HepG2 (cell line): Measurements from ENCODE around the gene DOHH. TPM values are rescaled to one million over a fixed set of nuclear protein-coding genes. Genes with fewer than 3 reads are reported as not detected.

Experiments
- AHR ChIP-seq: IDR thresholded peaks from 2 replicates; pipeline ENCODE4 v1.6.1; 2018; ENCODE audit warnings: missing genetic modification reagents, missing compliant biosample characterization
- BRD4 ChIP-seq: sonication (generic); formaldehyde crosslinking; IDR thresholded peaks from 2 replicates; pipeline ENCODE4 v1.4.0; 2020; ENCODE audit warnings: missing genetic modification reagents
- ELF1 ChIP-seq: sonication (generic); formaldehyde crosslinking; IDR thresholded peaks from 2 replicates; pipeline ENCODE4 v1.4.0; 2020; ENCODE audit warnings: missing genetic modification reagents
- FLYWCH1 ChIP-seq: sonication (generic); formaldehyde crosslinking; IDR thresholded peaks from 2 replicates; pipeline ENCODE4 v1.8.1; 2023; ENCODE audit warnings: mild to moderate bottlenecking, missing genetic modification reagents
- GATA4 ChIP-seq: sonication (generic); IDR thresholded peaks from 2 replicates; pipeline ENCODE4 v1.6.1; 2016; ENCODE audit warnings: antibody characterized with exemption, low read depth, borderline replicate concordance
- GTF2F1 ChIP-seq: fragments of 150-350 bp; IDR thresholded peaks from 2 replicates; pipeline ENCODE4 v1.6.1; 2014; ENCODE audit warnings: low read length
- ISX ChIP-seq: sonication (generic); formaldehyde crosslinking; conservative IDR thresholded peaks from 2 replicates; pipeline ENCODE4 v1.5.0; 2020; ENCODE audit warnings: missing genetic modification reagents
- MXD4 ChIP-seq: IDR thresholded peaks from 2 replicates; pipeline ENCODE4 v1.6.1; 2016; ENCODE audit warnings: mild to moderate bottlenecking, missing biosample characterization, missing genetic modification reagents
- NFE2 ChIP-seq: sonication (generic); formaldehyde crosslinking; IDR thresholded peaks from 2 replicates; pipeline ENCODE4 v1.4.0; 2020; ENCODE audit warnings: missing genetic modification reagents
- PHB2 ChIP-seq: fragments of 450-650 bp; IDR thresholded peaks from 2 replicates; pipeline ENCODE4 v1.6.1; 2018; ENCODE audit not compliant: partially characterized antibody
- PITX1 ChIP-seq: sonication (generic); formaldehyde crosslinking; IDR thresholded peaks from 2 replicates; pipeline ENCODE4 v1.5.1; 2020; ENCODE audit warnings: mild to moderate bottlenecking, missing genetic modification reagents
- TEAD2 ChIP-seq: sonication (generic); formaldehyde crosslinking; IDR thresholded peaks from 2 replicates; pipeline ENCODE4 v1.9.0; 2021; ENCODE audit warnings: missing genetic modification reagents
- ZFP41 ChIP-seq: sonication (generic); formaldehyde crosslinking; IDR thresholded peaks from 2 replicates; pipeline ENCODE4 v1.4.0; 2020; ENCODE audit warnings: mild to moderate bottlenecking, missing genetic modification reagents, borderline replicate concordance
- ZSCAN30 ChIP-seq: sonication (generic); formaldehyde crosslinking; IDR thresholded peaks from 2 replicates; pipeline ENCODE4 v1.5.0; 2020; ENCODE audit warnings: mild to moderate bottlenecking, missing genetic modification reagents
- ZSCAN9 ChIP-seq: IDR thresholded peaks from 2 replicates; pipeline ENCODE4 v1.6.1; 2016; ENCODE audit warnings: borderline replicate concordance
- polyA plus RNA-seq, 8 experiments: library from polyadenylated mRNA; depleted of rRNA in 3 of 8; stranded (reverse) in 7 of 8; unstranded in 1 of 8; fragments of >200 nt; fragmentation: Illumina TruSeq in 4 of 8; extraction: Trizol in 4 of 8; gene quantifications; 2 replicates each; pipeline versions ENCODE4 v1.2.1 to v1.2.3, GENCODE V29; 2011 to 2016; ENCODE audit warnings: low read depth in 4 of 8, missing spikeins in 1 of 8, mixed read lengths in 1 of 8; ENCODE audit not compliant: insufficient read depth in 1 of 8
- total RNA-seq, 5 experiments: library from RNA; depleted of rRNA; stranded (reverse); fragments of >200 nt; fragmentation: Illumina TruSeq; extraction: Trizol; gene quantifications; 2 replicates each; pipeline ENCODE4 v1.2.3, GENCODE V29; 2016; ENCODE audit warnings: low read depth in 1 of 5
- TF ChIP-seq, protein P1 (sequence below): fragments of 450-650 bp; IDR thresholded peaks from 2 replicates; pipeline ENCODE4 v1.6.1; 2017; ENCODE audit warnings: mild to moderate bottlenecking
- TF ChIP-seq, protein P2 (sequence below): sonication (generic); formaldehyde crosslinking; IDR thresholded peaks from 2 replicates; pipeline ENCODE4 v1.4.0; 2020; ENCODE audit warnings: mild to moderate bottlenecking, missing genetic modification reagents
- TF ChIP-seq, protein P3 (sequence below): sonication (generic); formaldehyde crosslinking; IDR thresholded peaks from 2 replicates; pipeline ENCODE4 v1.5.0; 2020; ENCODE audit warnings: missing genetic modification reagents
- TF ChIP-seq, protein P4 (sequence below): sonication (generic); formaldehyde crosslinking; IDR thresholded peaks from 2 replicates; pipeline ENCODE4 v1.4.0; 2020; ENCODE audit warnings: missing genetic modification reagents, mild to moderate bottlenecking, borderline replicate concordance
- TF ChIP-seq, protein P5 (sequence below): IDR thresholded peaks from 2 replicates; pipeline ENCODE4 v1.6.1; 2018; ENCODE audit warnings: missing genetic modification reagents
- TF ChIP-seq, protein P6 (sequence below): sonication (generic); formaldehyde crosslinking; IDR thresholded peaks from 2 replicates; pipeline ENCODE4 v1.5.0; 2020; ENCODE audit warnings: missing genetic modification reagents

The DOHH gene
- total and polyA plus RNA-seq, 2 of the 13 experiments (the other 11 are each of a cell fraction or from before 2014, with no cell fraction given): 3.5 to 13.7 TPM

DNA sequence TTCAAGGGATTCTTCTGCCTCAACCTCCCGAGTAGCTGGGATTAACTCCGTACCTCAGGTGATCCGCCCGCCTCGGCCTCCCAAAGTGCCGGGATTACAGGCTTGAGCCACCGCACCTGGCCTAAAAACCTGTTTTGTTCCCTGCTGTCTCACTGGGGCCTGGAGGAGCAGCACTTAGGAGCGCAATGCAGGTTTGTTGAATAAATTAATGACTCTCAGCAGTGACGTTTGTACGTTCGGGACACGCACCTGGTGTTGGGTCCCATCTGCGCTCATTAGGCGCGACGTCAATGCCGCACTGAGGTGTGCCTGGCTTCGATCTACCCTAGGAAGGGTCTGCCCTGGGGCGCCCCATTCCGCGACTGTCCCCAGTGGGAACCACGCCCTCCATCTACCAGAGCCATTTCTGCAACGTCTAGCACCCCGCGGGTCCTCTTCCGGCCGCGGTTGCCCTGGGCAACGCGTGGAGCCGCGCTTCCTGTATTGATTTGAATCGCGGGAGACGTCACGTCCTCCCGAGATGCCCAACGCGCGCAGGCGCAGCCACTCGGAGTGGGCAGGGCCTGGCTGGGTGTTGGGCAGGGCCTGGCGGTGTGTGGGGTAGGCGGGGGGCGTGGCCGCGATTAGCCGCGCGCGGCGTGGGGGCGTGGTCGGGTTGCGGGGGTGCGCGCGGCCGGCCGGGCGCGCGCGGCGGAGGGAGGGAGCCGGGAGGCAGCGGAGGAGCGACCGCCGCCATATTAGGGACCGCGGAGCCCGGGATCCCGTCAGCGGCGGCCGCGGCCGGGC, 5.3 kb upstream of the DOHH start, which contains the start of gene FZR1 (continued):
- TF ChIP-seq, protein P1, sequence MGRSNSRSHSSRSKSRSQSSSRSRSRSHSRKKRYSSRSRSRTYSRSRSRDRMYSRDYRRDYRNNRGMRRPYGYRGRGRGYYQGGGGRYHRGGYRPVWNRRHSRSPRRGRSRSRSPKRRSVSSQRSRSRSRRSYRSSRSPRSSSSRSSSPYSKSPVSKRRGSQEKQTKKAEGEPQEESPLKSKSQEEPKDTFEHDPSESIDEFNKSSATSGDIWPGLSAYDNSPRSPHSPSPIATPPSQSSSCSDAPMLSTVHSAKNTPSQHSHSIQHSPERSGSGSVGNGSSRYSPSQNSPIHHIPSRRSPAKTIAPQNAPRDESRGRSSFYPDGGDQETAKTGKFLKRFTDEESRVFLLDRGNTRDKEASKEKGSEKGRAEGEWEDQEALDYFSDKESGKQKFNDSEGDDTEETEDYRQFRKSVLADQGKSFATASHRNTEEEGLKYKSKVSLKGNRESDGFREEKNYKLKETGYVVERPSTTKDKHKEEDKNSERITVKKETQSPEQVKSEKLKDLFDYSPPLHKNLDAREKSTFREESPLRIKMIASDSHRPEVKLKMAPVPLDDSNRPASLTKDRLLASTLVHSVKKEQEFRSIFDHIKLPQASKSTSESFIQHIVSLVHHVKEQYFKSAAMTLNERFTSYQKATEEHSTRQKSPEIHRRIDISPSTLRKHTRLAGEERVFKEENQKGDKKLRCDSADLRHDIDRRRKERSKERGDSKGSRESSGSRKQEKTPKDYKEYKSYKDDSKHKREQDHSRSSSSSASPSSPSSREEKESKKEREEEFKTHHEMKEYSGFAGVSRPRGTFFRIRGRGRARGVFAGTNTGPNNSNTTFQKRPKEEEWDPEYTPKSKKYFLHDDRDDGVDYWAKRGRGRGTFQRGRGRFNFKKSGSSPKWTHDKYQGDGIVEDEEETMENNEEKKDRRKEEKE: no peak
- TF ChIP-seq, protein P2, sequence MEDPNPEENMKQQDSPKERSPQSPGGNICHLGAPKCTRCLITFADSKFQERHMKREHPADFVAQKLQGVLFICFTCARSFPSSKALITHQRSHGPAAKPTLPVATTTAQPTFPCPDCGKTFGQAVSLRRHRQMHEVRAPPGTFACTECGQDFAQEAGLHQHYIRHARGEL (CRISPR knock-in tag): no peak
- TF ChIP-seq MXD4 (CRISPR knock-in tag): peak; percentile 85
- TF ChIP-seq ZSCAN9: peak; percentile 69
- TF ChIP-seq AHR (CRISPR knock-in tag): no peak
- no peak for TF ChIP-seq GATA4
- TF ChIP-seq, protein P3, sequence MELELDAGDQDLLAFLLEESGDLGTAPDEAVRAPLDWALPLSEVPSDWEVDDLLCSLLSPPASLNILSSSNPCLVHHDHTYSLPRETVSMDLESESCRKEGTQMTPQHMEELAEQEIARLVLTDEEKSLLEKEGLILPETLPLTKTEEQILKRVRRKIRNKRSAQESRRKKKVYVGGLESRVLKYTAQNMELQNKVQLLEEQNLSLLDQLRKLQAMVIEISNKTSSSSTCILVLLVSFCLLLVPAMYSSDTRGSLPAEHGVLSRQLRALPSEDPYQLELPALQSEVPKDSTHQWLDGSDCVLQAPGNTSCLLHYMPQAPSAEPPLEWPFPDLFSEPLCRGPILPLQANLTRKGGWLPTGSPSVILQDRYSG: no peak
- no peak for TF ChIP-seq TEAD2 (CRISPR knock-in tag)
- TF ChIP-seq ELF1 (CRISPR knock-in tag): peak; percentile 96
- TF ChIP-seq, protein P4, sequence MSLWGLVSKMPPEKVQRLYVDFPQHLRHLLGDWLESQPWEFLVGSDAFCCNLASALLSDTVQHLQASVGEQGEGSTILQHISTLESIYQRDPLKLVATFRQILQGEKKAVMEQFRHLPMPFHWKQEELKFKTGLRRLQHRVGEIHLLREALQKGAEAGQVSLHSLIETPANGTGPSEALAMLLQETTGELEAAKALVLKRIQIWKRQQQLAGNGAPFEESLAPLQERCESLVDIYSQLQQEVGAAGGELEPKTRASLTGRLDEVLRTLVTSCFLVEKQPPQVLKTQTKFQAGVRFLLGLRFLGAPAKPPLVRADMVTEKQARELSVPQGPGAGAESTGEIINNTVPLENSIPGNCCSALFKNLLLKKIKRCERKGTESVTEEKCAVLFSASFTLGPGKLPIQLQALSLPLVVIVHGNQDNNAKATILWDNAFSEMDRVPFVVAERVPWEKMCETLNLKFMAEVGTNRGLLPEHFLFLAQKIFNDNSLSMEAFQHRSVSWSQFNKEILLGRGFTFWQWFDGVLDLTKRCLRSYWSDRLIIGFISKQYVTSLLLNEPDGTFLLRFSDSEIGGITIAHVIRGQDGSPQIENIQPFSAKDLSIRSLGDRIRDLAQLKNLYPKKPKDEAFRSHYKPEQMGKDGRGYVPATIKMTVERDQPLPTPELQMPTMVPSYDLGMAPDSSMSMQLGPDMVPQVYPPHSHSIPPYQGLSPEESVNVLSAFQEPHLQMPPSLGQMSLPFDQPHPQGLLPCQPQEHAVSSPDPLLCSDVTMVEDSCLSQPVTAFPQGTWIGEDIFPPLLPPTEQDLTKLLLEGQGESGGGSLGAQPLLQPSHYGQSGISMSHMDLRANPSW (CRISPR knock-in tag): no peak; the same call in 1 of the 2 replicates
- TF ChIP-seq BRD4 (CRISPR knock-in tag): no peak
- TF ChIP-seq, protein P5, sequence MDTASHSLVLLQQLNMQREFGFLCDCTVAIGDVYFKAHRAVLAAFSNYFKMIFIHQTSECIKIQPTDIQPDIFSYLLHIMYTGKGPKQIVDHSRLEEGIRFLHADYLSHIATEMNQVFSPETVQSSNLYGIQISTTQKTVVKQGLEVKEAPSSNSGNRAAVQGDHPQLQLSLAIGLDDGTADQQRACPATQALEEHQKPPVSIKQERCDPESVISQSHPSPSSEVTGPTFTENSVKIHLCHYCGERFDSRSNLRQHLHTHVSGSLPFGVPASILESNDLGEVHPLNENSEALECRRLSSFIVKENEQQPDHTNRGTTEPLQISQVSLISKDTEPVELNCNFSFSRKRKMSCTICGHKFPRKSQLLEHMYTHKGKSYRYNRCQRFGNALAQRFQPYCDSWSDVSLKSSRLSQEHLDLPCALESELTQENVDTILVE (CRISPR knock-in tag): peak; percentile 80; the same call in 1 of the 2 replicates
- TF ChIP-seq GTF2F1: no peak
- TF ChIP-seq FLYWCH1 (CRISPR knock-in tag): no peak
- TF ChIP-seq, protein P6, sequence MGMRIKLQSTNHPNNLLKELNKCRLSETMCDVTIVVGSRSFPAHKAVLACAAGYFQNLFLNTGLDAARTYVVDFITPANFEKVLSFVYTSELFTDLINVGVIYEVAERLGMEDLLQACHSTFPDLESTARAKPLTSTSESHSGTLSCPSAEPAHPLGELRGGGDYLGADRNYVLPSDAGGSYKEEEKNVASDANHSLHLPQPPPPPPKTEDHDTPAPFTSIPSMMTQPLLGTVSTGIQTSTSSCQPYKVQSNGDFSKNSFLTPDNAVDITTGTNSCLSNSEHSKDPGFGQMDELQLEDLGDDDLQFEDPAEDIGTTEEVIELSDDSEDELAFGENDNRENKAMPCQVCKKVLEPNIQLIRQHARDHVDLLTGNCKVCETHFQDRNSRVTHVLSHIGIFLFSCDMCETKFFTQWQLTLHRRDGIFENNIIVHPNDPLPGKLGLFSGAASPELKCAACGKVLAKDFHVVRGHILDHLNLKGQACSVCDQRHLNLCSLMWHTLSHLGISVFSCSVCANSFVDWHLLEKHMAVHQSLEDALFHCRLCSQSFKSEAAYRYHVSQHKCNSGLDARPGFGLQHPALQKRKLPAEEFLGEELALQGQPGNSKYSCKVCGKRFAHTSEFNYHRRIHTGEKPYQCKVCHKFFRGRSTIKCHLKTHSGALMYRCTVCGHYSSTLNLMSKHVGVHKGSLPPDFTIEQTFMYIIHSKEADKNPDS (CRISPR knock-in tag): no peak
- no peak for TF ChIP-seq PHB2
- no peak; the same call in 1 of the 2 replicates for TF ChIP-seq PITX1 (CRISPR knock-in tag)
- no peak for TF ChIP-seq ZSCAN30 (CRISPR knock-in tag)
- no peak for TF ChIP-seq NFE2 (CRISPR knock-in tag)
- TF ChIP-seq ISX (CRISPR knock-in tag): no peak
- TF ChIP-seq ZFP41 (CRISPR knock-in tag): no peak
